ENCODE measurements around the gene KLF3. TPM values are rescaled to one million over a fixed set of nuclear protein-coding genes. Genes with fewer than 3 reads are reported as not detected.

The KLF3 gene
- polyA plus RNA-seq, 1 donor from 2014 or later: 12.3 TPM

- H3K9me3 ChIP-seq (ENCODE audit: low read length): no peaks in the 10 kb centered on the region
- no peaks in the 10 kb centered on the region for H3K27me3 ChIP-seq (ENCODE audit: insufficient read depth, low read depth, low read length)
- peak overlapping the region; percentile 58 for H2AFZ ChIP-seq (ENCODE audit: low read depth, low read length)
- H3K36me3 ChIP-seq (ENCODE audit: insufficient read depth, low read length): no peaks in the 10 kb centered on the region
- peak overlapping the region; percentile 82 for H3K4me3 ChIP-seq (ENCODE audit: low read length)
- H4K20me1 ChIP-seq (ENCODE audit: insufficient read depth): no peaks in the 10 kb centered on the region
- H3K4me2 ChIP-seq (ENCODE audit: low read length): peak overlapping the region; percentile 97
- peaks cover 62% of the 10 kb centered on the region for H3K79me2 ChIP-seq (replicated peaks; ENCODE audit: insufficient read depth, low read length)
- H3K9ac ChIP-seq (ENCODE audit: low read length): peak overlapping the region; percentile 85
- peaks cover 7% of the 10 kb centered on the region for H3F3A ChIP-seq (ENCODE audit: insufficient read depth, low read length, poor library complexity, severe bottlenecking)
- H3K9me2 ChIP-seq (ENCODE audit: insufficient read depth, low read length): no peaks in the 10 kb centered on the region
- H3K27ac ChIP-seq (ENCODE audit: low read length): peak overlapping the region; percentile 69
- TF ChIP-seq SMC3 (conservative IDR thresholded peaks at IDR 0.05; ENCODE audit: poor library complexity) (no peak), TAF1 (IDR thresholded peaks at IDR 0.05; ENCODE audit: low read depth) (peak; percentile 23), RAD21 (conservative IDR thresholded peaks at IDR 0.05) (no peak), POLR2AphosphoS5 (IDR thresholded peaks at IDR 0.05) (peak; percentile 69), EP300 (conservative IDR thresholded peaks at IDR 0.05; ENCODE audit: poor library complexity, severe bottlenecking) (peak; percentile 23), CTCF (IDR thresholded peaks at IDR 0.05; ENCODE audit: poor library complexity, severe bottlenecking) (no peak), EZH2 (IDR thresholded peaks at IDR 0.05; ENCODE audit: borderline replicate concordance, insufficient read depth, low read length, poor library complexity, severe bottlenecking) (no peak), MXI1 (conservative IDR thresholded peaks at IDR 0.05; ENCODE audit: poor library complexity, severe bottlenecking) (no peak)
- TF ChIP-seq, protein P1, sequence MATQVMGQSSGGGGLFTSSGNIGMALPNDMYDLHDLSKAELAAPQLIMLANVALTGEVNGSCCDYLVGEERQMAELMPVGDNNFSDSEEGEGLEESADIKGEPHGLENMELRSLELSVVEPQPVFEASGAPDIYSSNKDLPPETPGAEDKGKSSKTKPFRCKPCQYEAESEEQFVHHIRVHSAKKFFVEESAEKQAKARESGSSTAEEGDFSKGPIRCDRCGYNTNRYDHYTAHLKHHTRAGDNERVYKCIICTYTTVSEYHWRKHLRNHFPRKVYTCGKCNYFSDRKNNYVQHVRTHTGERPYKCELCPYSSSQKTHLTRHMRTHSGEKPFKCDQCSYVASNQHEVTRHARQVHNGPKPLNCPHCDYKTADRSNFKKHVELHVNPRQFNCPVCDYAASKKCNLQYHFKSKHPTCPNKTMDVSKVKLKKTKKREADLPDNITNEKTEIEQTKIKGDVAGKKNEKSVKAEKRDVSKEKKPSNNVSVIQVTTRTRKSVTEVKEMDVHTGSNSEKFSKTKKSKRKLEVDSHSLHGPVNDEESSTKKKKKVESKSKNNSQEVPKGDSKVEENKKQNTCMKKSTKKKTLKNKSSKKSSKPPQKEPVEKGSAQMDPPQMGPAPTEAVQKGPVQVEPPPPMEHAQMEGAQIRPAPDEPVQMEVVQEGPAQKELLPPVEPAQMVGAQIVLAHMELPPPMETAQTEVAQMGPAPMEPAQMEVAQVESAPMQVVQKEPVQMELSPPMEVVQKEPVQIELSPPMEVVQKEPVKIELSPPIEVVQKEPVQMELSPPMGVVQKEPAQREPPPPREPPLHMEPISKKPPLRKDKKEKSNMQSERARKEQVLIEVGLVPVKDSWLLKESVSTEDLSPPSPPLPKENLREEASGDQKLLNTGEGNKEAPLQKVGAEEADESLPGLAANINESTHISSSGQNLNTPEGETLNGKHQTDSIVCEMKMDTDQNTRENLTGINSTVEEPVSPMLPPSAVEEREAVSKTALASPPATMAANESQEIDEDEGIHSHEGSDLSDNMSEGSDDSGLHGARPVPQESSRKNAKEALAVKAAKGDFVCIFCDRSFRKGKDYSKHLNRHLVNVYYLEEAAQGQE (IDR thresholded peaks at IDR 0.05; ENCODE audit: borderline replicate concordance): peak; percentile 54
Measured at GRCh38 chr4:38667085-38667893, 3.3 kb downstream of the KLF3 start.

DNA sequence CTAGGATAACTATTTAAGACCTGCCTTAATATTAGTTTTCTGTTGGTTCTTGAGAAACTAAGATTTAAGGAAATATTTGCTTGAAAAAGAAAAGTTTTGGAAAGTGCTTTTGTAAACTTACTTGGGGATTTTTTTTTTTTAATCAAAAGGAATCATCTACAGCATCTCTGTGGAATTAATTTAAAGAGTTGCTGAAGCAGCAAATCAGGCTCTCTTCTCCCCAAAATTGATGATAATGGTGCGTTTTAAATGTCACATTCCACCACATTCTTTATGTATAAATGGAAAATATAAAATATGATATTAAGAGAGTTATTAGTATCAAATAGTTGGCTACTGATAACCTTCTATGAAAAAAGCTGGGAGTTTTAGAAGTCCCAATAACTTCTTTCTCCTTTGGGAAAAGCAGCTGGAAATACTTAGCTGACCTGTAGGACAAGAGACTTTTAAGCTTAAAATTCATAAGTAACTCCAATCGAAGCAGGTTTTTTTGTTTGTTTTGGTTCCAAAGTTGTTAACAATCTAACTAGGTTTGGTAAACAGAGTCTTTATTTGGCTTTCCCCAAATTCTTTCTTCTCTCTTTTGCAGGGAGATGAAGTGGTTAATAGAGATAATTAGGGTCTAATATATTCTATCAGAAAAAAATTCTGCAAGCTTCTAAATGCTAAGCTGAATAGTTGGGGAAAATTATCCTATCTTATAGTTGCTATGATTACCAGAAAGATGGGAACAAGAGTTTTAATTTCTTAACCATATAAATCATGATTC is 4.4 kb downstream of the KLF3 start:
- no peak overlapping the region for H3K27ac ChIP-seq (ENCODE audit: low read length)
- H3F3A ChIP-seq (ENCODE audit: insufficient read depth, low read length, poor library complexity, severe bottlenecking): peaks cover 7% of the 10 kb centered on the region
- H3K9me2 ChIP-seq (ENCODE audit: insufficient read depth, low read length): no peaks in the 10 kb centered on the region
- no peaks in the 10 kb centered on the region for H3K27me3 ChIP-seq (ENCODE audit: insufficient read depth, low read depth, low read length)
- H3K9ac ChIP-seq (ENCODE audit: low read length): peak overlapping the region; percentile 85
- H3K9me3 ChIP-seq (ENCODE audit: low read length): no peaks in the 10 kb centered on the region
- H3K36me3 ChIP-seq (ENCODE audit: insufficient read depth, low read length): no peaks in the 10 kb centered on the region
- no peak overlapping the region for H3K4me2 ChIP-seq (ENCODE audit: low read length)
- peak overlapping the region; percentile 82 for H3K4me3 ChIP-seq (ENCODE audit: low read length)
- no peak for TF ChIP-seq EZH2 (IDR thresholded peaks at IDR 0.05; ENCODE audit: borderline replicate concordance, insufficient read depth, low read length, poor library complexity, severe bottlenecking)
- no peak for TF ChIP-seq CTCF (IDR thresholded peaks at IDR 0.05; ENCODE audit: poor library complexity, severe bottlenecking)
- TF ChIP-seq POLR2AphosphoS5 (IDR thresholded peaks at IDR 0.05): no peak
- TF ChIP-seq SMC3 (conservative IDR thresholded peaks at IDR 0.05; ENCODE audit: poor library complexity): no peak
- TF ChIP-seq RAD21 (conservative IDR thresholded peaks at IDR 0.05): no peak
- no peaks in the 10 kb centered on the region for H4K20me1 ChIP-seq (ENCODE audit: insufficient read depth)
- peaks cover 70% of the 10 kb centered on the region for H3K79me2 ChIP-seq (replicated peaks; ENCODE audit: insufficient read depth, low read length)
- no peak overlapping the region for H2AFZ ChIP-seq (ENCODE audit: low read depth, low read length)

All from neural cell (in vitro differentiated cells).